Gastrocnemius medialis (tissue), 4 donors: ENCODE measurements around the gene NELL2.

Source experiments
- POLR2A ChIP-seq, 2 donors: fragments of 450-650 bp; IDR thresholded peaks; one replicate each; pipeline ENCODE4 v1.6.1; 2017; ENCODE audit warnings: antibody characterized with exemption in 2 of 2, mild to moderate bottlenecking in 2 of 2, moderate library complexity in 2 of 2
- TF ChIP-seq, protein P1 (sequence below), 5 experiments: fragments of 450-650 bp in 3 of 5; fragments of 200-600 bp in 2 of 5; sonication (generic) in 2 of 5; IDR thresholded peaks in 4 of 5; conservative IDR thresholded peaks in 1 of 5; 1 replicate in 4 of 5; 2 replicates in 1 of 5; pipeline ENCODE4 v1.5.1; 2016 to 2019; ENCODE audit warnings: antibody characterized with exemption in 5 of 5, mild to moderate bottlenecking in 3 of 5, moderate library complexity in 3 of 5

DNA sequence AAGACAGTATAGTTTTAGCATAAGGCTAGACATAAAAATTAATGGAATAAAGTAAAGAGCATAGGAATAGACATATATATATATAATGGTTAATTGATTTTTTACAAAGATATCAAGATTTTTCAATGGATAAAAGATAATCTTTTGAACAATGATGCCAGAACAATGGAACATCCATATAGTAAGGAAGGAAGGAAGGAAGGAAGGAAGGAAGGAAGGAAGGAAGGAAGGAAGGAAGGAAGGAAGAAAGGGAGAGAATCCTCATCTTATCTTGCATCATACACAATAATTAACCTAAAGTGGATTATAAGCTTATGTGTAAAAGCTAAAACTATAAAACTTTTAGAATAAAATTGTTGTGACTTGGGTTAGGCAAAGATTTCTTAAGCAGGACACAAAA is 9.8 kb upstream of the NELL2 start:
- TF ChIP-seq POLR2A (IDR thresholded peaks at IDR 0.05), result no peak
- TF ChIP-seq, protein P1, sequence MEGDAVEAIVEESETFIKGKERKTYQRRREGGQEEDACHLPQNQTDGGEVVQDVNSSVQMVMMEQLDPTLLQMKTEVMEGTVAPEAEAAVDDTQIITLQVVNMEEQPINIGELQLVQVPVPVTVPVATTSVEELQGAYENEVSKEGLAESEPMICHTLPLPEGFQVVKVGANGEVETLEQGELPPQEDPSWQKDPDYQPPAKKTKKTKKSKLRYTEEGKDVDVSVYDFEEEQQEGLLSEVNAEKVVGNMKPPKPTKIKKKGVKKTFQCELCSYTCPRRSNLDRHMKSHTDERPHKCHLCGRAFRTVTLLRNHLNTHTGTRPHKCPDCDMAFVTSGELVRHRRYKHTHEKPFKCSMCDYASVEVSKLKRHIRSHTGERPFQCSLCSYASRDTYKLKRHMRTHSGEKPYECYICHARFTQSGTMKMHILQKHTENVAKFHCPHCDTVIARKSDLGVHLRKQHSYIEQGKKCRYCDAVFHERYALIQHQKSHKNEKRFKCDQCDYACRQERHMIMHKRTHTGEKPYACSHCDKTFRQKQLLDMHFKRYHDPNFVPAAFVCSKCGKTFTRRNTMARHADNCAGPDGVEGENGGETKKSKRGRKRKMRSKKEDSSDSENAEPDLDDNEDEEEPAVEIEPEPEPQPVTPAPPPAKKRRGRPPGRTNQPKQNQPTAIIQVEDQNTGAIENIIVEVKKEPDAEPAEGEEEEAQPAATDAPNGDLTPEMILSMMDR (IDR thresholded peaks at IDR 0.05 in 4 of 5, conservative IDR thresholded peaks at IDR 0.05 in 1 of 5), result no peak
